GM23338 (cell line): ENCODE data around the gene ULBP1.
A peak's percentile ranks its signal among the peaks of the same experiment; 100 is the strongest.
"Not testable (repeated sequence)": the region's sequence is repeated elsewhere in the genome, so short reads cannot be mapped to it uniquely, and the experiment has no call there.

Experiments used
- CTCF ChIP-seq, 2 experiments: fragments of 200-600 bp in 1 of 2; sonication (generic) in 1 of 2; conservative IDR thresholded peaks; 2 replicates each; pipeline versions ENCODE4 v1.5.1 to v1.6.1; 2016 to 2017; ENCODE audit warnings: antibody characterized with exemption in 2 of 2, low read depth in 2 of 2, mild to moderate bottlenecking in 2 of 2, moderate library complexity in 1 of 2
- EZH2 ChIP-seq: fragments of 200-600 bp; sonication (generic); IDR thresholded peaks from one replicate; pipeline ENCODE4 v1.8.0; 2017; ENCODE audit warnings: antibody characterized with exemption, mild to moderate bottlenecking, low read depth; ENCODE audit not compliant: unreplicated experiment
- EZH2phosphoT487 ChIP-seq: fragments of 200-600 bp; sonication (generic); IDR thresholded peaks from one replicate; pipeline ENCODE4 v1.8.1; 2018; ENCODE audit warnings: antibody characterized with exemption; ENCODE audit not compliant: unreplicated experiment
- POLR2AphosphoS5 ChIP-seq: IDR thresholded peaks from 2 replicates; pipeline ENCODE4 v1.6.1; 2016; ENCODE audit warnings: antibody characterized with exemption, low read depth
- TF ChIP-seq, protein P1 (sequence below): IDR thresholded peaks from one replicate; pipeline ENCODE4 v1.6.1; 2018; ENCODE audit warnings: antibody characterized with exemption; ENCODE audit not compliant: unreplicated experiment

DNA sequence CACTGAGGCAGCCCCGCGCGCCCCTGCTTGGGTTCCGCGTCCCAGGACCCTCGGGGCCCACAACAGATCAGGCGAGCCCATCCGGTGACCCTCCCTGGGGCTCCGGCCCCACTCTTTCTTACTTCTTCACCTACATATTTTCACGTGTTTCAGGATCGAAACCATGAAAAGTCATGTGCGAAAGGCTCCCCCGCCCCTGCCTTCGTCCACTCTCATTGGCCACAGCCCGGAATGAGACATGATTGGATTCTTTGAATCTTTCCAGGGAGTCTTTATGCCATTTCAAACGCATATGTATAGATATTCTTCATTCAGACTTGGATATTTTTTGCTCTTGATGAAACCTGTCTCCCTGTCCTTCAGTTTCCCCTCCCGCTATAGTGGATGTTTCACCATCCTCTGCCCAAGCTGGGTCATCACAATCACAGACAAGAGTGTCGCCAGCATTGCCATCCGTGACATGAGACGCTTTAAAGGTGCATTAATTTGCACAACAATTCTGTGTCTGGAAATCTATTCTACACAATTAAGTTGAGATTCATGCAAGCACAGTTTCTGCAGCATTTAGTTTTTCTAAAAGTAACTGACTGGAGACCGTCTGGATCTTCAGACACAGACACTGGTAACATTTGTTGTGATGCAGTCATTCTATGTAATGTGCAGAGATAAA, 8.6 kb upstream of the ULBP1 start:
- TF ChIP-seq CTCF (conservative IDR thresholded peaks at IDR 0.05; ENCODE audit: low read depth in 2 of 2); POLR2AphosphoS5; EZH2phosphoT487: not testable (repeated sequence)
- TF ChIP-seq, protein P1, sequence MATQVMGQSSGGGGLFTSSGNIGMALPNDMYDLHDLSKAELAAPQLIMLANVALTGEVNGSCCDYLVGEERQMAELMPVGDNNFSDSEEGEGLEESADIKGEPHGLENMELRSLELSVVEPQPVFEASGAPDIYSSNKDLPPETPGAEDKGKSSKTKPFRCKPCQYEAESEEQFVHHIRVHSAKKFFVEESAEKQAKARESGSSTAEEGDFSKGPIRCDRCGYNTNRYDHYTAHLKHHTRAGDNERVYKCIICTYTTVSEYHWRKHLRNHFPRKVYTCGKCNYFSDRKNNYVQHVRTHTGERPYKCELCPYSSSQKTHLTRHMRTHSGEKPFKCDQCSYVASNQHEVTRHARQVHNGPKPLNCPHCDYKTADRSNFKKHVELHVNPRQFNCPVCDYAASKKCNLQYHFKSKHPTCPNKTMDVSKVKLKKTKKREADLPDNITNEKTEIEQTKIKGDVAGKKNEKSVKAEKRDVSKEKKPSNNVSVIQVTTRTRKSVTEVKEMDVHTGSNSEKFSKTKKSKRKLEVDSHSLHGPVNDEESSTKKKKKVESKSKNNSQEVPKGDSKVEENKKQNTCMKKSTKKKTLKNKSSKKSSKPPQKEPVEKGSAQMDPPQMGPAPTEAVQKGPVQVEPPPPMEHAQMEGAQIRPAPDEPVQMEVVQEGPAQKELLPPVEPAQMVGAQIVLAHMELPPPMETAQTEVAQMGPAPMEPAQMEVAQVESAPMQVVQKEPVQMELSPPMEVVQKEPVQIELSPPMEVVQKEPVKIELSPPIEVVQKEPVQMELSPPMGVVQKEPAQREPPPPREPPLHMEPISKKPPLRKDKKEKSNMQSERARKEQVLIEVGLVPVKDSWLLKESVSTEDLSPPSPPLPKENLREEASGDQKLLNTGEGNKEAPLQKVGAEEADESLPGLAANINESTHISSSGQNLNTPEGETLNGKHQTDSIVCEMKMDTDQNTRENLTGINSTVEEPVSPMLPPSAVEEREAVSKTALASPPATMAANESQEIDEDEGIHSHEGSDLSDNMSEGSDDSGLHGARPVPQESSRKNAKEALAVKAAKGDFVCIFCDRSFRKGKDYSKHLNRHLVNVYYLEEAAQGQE, result not testable (repeated sequence)
- peak; percentile 77 for TF ChIP-seq EZH2
